Measurements from ENCODE around the gene CADPS2.

The CADPS2 gene

GRCh38 chr7:122457969-122458368, 428.3 kb downstream of the CADPS2 start:
- DNase-seq (ENCODE audit: insufficient read length) (no peak), FAIRE-seq (no peak)
- TF ChIP-seq POLR2AphosphoS5 (IDR thresholded peaks at IDR 0.05; ENCODE audit: low read depth, low read length) (no peak), POLR2A (IDR thresholded peaks at IDR 0.05; ENCODE audit: low read depth, low read length) (no peak), TAF1 (IDR thresholded peaks at IDR 0.05; ENCODE audit: borderline replicate concordance, low read depth, low read length) (no peak)

- DNase-seq (ENCODE audit: insufficient read length) (no peak), FAIRE-seq (no peak)
- TF ChIP-seq TAF1 (IDR thresholded peaks at IDR 0.05; ENCODE audit: borderline replicate concordance, low read depth, low read length) (no peak), POLR2A (IDR thresholded peaks at IDR 0.05; ENCODE audit: low read depth, low read length) (no peak), POLR2AphosphoS5 (IDR thresholded peaks at IDR 0.05; ENCODE audit: low read depth, low read length) (no peak)
Observed at GRCh38 chr7:122457325-122457724, 428.9 kb downstream of the CADPS2 start.

- FAIRE-seq (no peak), DNase-seq (ENCODE audit: insufficient read length) (no peak)
- TF ChIP-seq POLR2AphosphoS5 (IDR thresholded peaks at IDR 0.05; ENCODE audit: low read depth, low read length) (no peak), TAF1 (IDR thresholded peaks at IDR 0.05; ENCODE audit: borderline replicate concordance, low read depth, low read length) (no peak), POLR2A (IDR thresholded peaks at IDR 0.05; ENCODE audit: low read depth, low read length) (no peak)
Observed at GRCh38 chr7:122454776-122455507, 431.3 kb downstream of the CADPS2 start.

GRCh38 chr7:122453432-122453831, 432.8 kb downstream of the CADPS2 start:
- FAIRE-seq = no peak

GRCh38 chr7:122448893-122449589, 437.2 kb downstream of the CADPS2 start:
- TF ChIP-seq POLR2AphosphoS5 (IDR thresholded peaks at IDR 0.05; ENCODE audit: low read depth, low read length) = no peak
- TF ChIP-seq TAF1 (IDR thresholded peaks at IDR 0.05; ENCODE audit: borderline replicate concordance, low read depth, low read length) = no peak
- TF ChIP-seq POLR2A (IDR thresholded peaks at IDR 0.05; ENCODE audit: low read depth, low read length) = no peak
- DNase-seq (ENCODE audit: insufficient read length) = no peak
- no peak for FAIRE-seq

More at GRCh38 chr7:122453432-122453831, 432.8 kb downstream of the CADPS2 start:
- TF ChIP-seq POLR2A (IDR thresholded peaks at IDR 0.05; ENCODE audit: low read depth, low read length) (no peak), TAF1 (IDR thresholded peaks at IDR 0.05; ENCODE audit: borderline replicate concordance, low read depth, low read length) (no peak), POLR2AphosphoS5 (IDR thresholded peaks at IDR 0.05; ENCODE audit: low read depth, low read length) (no peak)
- DNase-seq (ENCODE audit: insufficient read length) = no peak

GRCh38 chr7:122442929-122443328, 443.3 kb downstream of the CADPS2 start:
- DNase-seq (ENCODE audit: insufficient read length) (no peak), FAIRE-seq (no peak)
- no peak for TF ChIP-seq POLR2AphosphoS5 (IDR thresholded peaks at IDR 0.05; ENCODE audit: low read depth, low read length)
- TF ChIP-seq TAF1 (IDR thresholded peaks at IDR 0.05; ENCODE audit: borderline replicate concordance, low read depth, low read length) = no peak
- TF ChIP-seq POLR2A (IDR thresholded peaks at IDR 0.05; ENCODE audit: low read depth, low read length) = no peak

- no peak for TF ChIP-seq POLR2AphosphoS5 (IDR thresholded peaks at IDR 0.05; ENCODE audit: low read depth, low read length)
- TF ChIP-seq POLR2A (IDR thresholded peaks at IDR 0.05; ENCODE audit: low read depth, low read length) = no peak
- TF ChIP-seq TAF1 (IDR thresholded peaks at IDR 0.05; ENCODE audit: borderline replicate concordance, low read depth, low read length) = no peak
- FAIRE-seq = no peak
- no peak for DNase-seq (ENCODE audit: insufficient read length)
Observed at GRCh38 chr7:122438492-122438891, 447.8 kb downstream of the CADPS2 start.

GRCh38 chr7:122438006-122438405, 448.3 kb downstream of the CADPS2 start:
- DNase-seq (ENCODE audit: insufficient read length) = no peak

GRCh38 chr7:122433765-122434164, 452.5 kb downstream of the CADPS2 start:
- TF ChIP-seq POLR2AphosphoS5 (IDR thresholded peaks at IDR 0.05; ENCODE audit: low read depth, low read length) = no peak
- no peak for TF ChIP-seq POLR2A (IDR thresholded peaks at IDR 0.05; ENCODE audit: low read depth, low read length)
- TF ChIP-seq TAF1 (IDR thresholded peaks at IDR 0.05; ENCODE audit: borderline replicate concordance, low read depth, low read length) = no peak
- DNase-seq (ENCODE audit: insufficient read length) (no peak), FAIRE-seq (no peak)

More at GRCh38 chr7:122438006-122438405, 448.3 kb downstream of the CADPS2 start:
- no peak for TF ChIP-seq POLR2AphosphoS5 (IDR thresholded peaks at IDR 0.05; ENCODE audit: low read depth, low read length)
- no peak for TF ChIP-seq TAF1 (IDR thresholded peaks at IDR 0.05; ENCODE audit: borderline replicate concordance, low read depth, low read length)
- no peak for TF ChIP-seq POLR2A (IDR thresholded peaks at IDR 0.05; ENCODE audit: low read depth, low read length)
- no peak for FAIRE-seq

GRCh38 chr7:122430710-122431109, 455.6 kb downstream of the CADPS2 start:
- no peak for DNase-seq (ENCODE audit: insufficient read length)
- FAIRE-seq = no peak
- TF ChIP-seq TAF1 (IDR thresholded peaks at IDR 0.05; ENCODE audit: borderline replicate concordance, low read depth, low read length) (no peak), POLR2AphosphoS5 (IDR thresholded peaks at IDR 0.05; ENCODE audit: low read depth, low read length) (no peak), POLR2A (IDR thresholded peaks at IDR 0.05; ENCODE audit: low read depth, low read length) (no peak)

- no peak for TF ChIP-seq POLR2A (IDR thresholded peaks at IDR 0.05; ENCODE audit: low read depth, low read length)
- TF ChIP-seq POLR2AphosphoS5 (IDR thresholded peaks at IDR 0.05; ENCODE audit: low read depth, low read length) = no peak
- no peak for TF ChIP-seq TAF1 (IDR thresholded peaks at IDR 0.05; ENCODE audit: borderline replicate concordance, low read depth, low read length)
- FAIRE-seq (no peak), DNase-seq (ENCODE audit: insufficient read length) (no peak)
Observed at GRCh38 chr7:122429926-122430325, 456.3 kb downstream of the CADPS2 start.

GRCh38 chr7:122425731-122426130, 460.5 kb downstream of the CADPS2 start:
- FAIRE-seq = no peak
- DNase-seq (ENCODE audit: insufficient read length) = no peak
- no peak for TF ChIP-seq TAF1 (IDR thresholded peaks at IDR 0.05; ENCODE audit: borderline replicate concordance, low read depth, low read length)
- no peak for TF ChIP-seq POLR2AphosphoS5 (IDR thresholded peaks at IDR 0.05; ENCODE audit: low read depth, low read length)
- no peak for TF ChIP-seq POLR2A (IDR thresholded peaks at IDR 0.05; ENCODE audit: low read depth, low read length)
